Mesenchymal stem cell (in vitro differentiated cells and primary cell): ENCODE results near the gene RPS6KA2.

Experiments used
- DNase-seq: peaks from one replicate; pipeline ENCODE4 v3.0.0-alpha.2; 2013
- H2AFZ ChIP-seq: one replicate; pipeline ENCODE4 v1.6.1; 2013; ENCODE audit warnings: low read depth, mild to moderate bottlenecking, control low read depth, inconsistent platforms, low read length, moderate library complexity
- H2AK5ac ChIP-seq: 2 replicates; pipeline ENCODE4 v1.6.1; 2013; ENCODE audit warnings: low read length, moderate library complexity, mild to moderate bottlenecking, inconsistent platforms; ENCODE audit not compliant: severe bottlenecking
- H2BK120ac ChIP-seq: one replicate; pipeline ENCODE4 v1.6.1; 2013; ENCODE audit warnings: low read depth, mild to moderate bottlenecking, inconsistent platforms, low read length, moderate library complexity
- H2BK12ac ChIP-seq, 2 experiments: one replicate each; pipeline ENCODE4 v1.6.1; 2013; ENCODE audit warnings: inconsistent platforms in 2 of 2, low read length in 2 of 2, mild to moderate bottlenecking in 2 of 2, moderate library complexity in 2 of 2, control low read depth in 1 of 2
- H2BK15ac ChIP-seq: one replicate; pipeline ENCODE4 v1.6.1; 2013; ENCODE audit warnings: mild to moderate bottlenecking, low read depth, inconsistent platforms; ENCODE audit not compliant: poor library complexity, severe bottlenecking
- H2BK5ac ChIP-seq: 2 replicates; pipeline ENCODE4 v1.6.1; 2013; ENCODE audit warnings: low read depth, mild to moderate bottlenecking, low read length, control low read depth, inconsistent platforms; ENCODE audit not compliant: poor library complexity, severe bottlenecking
- H3K14ac ChIP-seq, 2 experiments: one replicate each; pipeline ENCODE4 v1.6.1; 2013; ENCODE audit warnings: inconsistent platforms in 2 of 2, low read length in 2 of 2, control low read depth in 1 of 2, mild to moderate bottlenecking in 1 of 2, moderate library complexity in 1 of 2
- H3K18ac ChIP-seq, 2 experiments: one replicate each; pipeline ENCODE4 v1.6.1; 2013; ENCODE audit warnings: inconsistent platforms in 2 of 2, low read length in 2 of 2, control low read depth in 1 of 2, low read depth in 1 of 2, mild to moderate bottlenecking in 1 of 2
- H3K23ac ChIP-seq, 2 experiments: one replicate each; pipeline ENCODE4 v1.6.1; 2013; ENCODE audit warnings: inconsistent platforms in 2 of 2, low read length in 2 of 2, mild to moderate bottlenecking in 2 of 2, moderate library complexity in 2 of 2, control low read depth in 1 of 2
- H3K27ac ChIP-seq: 2 replicates; pipeline ENCODE4 v1.5.1; 2013; ENCODE audit warnings: mild to moderate bottlenecking, moderate library complexity, low read length, control low read depth, inconsistent platforms; ENCODE audit not compliant: poor library complexity, severe bottlenecking
- H3K27me3 ChIP-seq, 2 experiments: 2 replicates each; pipeline versions ENCODE4 v1.6.1 to v1.7.0; 2013; ENCODE audit warnings: low read length in 2 of 2, mild to moderate bottlenecking in 2 of 2, moderate library complexity in 2 of 2, control low read depth in 1 of 2, inconsistent platforms in 1 of 2; ENCODE audit not compliant: control insufficient read depth in 1 of 2, insufficient read depth in 1 of 2
- H3K36me3 ChIP-seq, 2 experiments: 2 replicates each; pipeline versions ENCODE4 v1.6.1 to v1.7.0; 2013; ENCODE audit warnings: low read length in 2 of 2, control low read depth in 1 of 2, inconsistent platforms in 1 of 2, low read depth in 1 of 2, mild to moderate bottlenecking in 1 of 2; ENCODE audit not compliant: insufficient read depth in 2 of 2, control insufficient read depth in 1 of 2
- H3K4ac ChIP-seq, 2 experiments: one replicate each; pipeline ENCODE4 v1.6.1; 2013; ENCODE audit warnings: inconsistent platforms in 2 of 2, low read length in 2 of 2, mild to moderate bottlenecking in 2 of 2, moderate library complexity in 2 of 2, control low read depth in 1 of 2, low read depth in 1 of 2
- H3K4me1 ChIP-seq: 2 replicates; pipeline ENCODE4 v1.6.1; 2013; ENCODE audit warnings: low read depth, low read length, control low read depth; ENCODE audit not compliant: control insufficient read depth, insufficient read depth
- H3K4me2 ChIP-seq: 2 replicates; pipeline ENCODE4 v1.6.1; 2013; ENCODE audit warnings: low read length, mild to moderate bottlenecking, inconsistent platforms; ENCODE audit not compliant: poor library complexity, severe bottlenecking
- H3K4me3 ChIP-seq, 2 experiments: 2 replicates each; pipeline versions ENCODE4 v1.5.1 to v1.7.0; 2013; ENCODE audit warnings: low read length in 2 of 2, mild to moderate bottlenecking in 2 of 2, control low read depth in 1 of 2, low read depth in 1 of 2; ENCODE audit not compliant: insufficient read depth in 1 of 2
- H3K79me1 ChIP-seq: replicated peaks from 2 replicates; pipeline ENCODE4 v1.6.1; 2013; ENCODE audit warnings: mild to moderate bottlenecking, control low read depth, low read length, inconsistent platforms; ENCODE audit not compliant: poor library complexity, severe bottlenecking
- H3K9ac ChIP-seq: 2 replicates; pipeline ENCODE4 v1.7.0; 2013; ENCODE audit warnings: mild to moderate bottlenecking, low read length, moderate library complexity
- H3K9me3 ChIP-seq: 2 replicates; pipeline ENCODE4 v1.7.0; 2013; ENCODE audit warnings: mild to moderate bottlenecking, low read length; ENCODE audit not compliant: control insufficient read depth
- H4K8ac ChIP-seq: one replicate; pipeline ENCODE4 v1.6.1; 2013; ENCODE audit warnings: inconsistent platforms, mild to moderate bottlenecking, low read length, moderate library complexity
- H4K91ac ChIP-seq: one replicate; pipeline ENCODE4 v1.6.1; 2013; ENCODE audit warnings: mild to moderate bottlenecking, low read length, inconsistent platforms
- whole genome bisulfite sequencing: methylation state at CpG from one replicate; pipeline ENCODE4 v1.1.7; 2013; ENCODE audit warnings: mixed read lengths; 5-methylcytosine and 5-hydroxymethylcytosine counted together

Gene RPS6KA2

DNA sequence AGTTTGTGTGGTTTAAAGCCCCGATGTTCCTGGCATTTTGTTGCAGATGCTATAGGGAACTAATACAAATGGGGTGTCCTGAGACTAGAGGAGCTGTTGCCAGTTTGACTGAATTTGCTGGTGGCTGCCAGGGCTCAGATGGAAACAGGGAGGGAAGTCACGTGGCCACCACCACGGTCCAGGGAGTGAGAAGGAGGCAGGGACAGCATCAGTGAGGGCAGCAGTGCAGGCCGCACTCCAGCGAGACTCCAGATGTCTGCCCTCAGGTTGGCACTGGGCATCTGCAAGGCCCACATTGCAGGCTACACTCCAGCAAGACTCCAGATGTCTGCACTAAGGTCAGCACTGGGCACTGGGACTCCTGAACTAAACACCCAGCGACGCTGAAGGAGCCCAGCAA lies 126.8 kb downstream of the RPS6KA2 start:
- DNase-seq = no peak
- 90% methylated on average over 7 of the region's 7 CpGs for WGBS
- H2BK12ac ChIP-seq = no peak overlapping the region

DNA sequence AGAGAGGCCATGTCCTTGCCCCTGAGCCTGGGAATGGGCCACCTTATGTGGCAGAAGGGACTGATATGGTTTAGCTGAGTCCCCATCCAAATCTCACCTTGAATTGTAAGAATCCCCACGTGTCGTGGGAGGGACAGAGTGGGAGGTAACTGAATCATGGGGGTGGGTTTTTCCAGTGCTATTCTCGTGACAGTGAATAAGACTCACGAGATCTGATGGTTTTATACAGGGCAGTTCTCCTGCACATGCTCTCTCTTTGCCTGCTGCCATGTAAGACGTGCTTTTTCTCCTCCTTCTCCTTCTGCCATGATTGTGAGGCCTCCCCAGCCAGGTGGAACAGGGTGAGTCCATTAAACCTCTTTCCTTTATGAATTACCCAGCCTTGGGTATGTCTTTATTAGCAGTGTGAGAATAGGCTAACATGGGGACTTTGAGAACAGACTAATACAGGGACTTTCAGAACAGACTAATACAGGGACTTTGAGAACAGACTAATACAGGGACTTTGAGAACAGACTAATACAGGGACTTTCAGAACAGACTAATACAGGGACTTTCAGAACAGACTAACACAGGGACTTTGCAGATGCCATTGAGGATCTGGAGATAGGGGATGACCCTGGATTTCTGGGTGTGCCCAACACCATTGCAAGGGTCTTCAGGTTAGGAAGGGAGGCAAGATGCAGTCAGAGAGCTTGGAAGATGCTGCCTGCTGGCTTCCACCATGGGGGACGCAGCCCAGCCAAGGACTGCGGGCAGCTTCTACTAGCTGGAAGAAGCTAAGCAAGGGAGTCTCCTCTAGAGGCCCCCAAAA lies 127.5 kb downstream of the RPS6KA2 start:
- Histone ChIP-seq H3K9ac (no peak overlapping the region), H4K91ac (no peak overlapping the region), H4K8ac (no peak overlapping the region), H3K4me2 (no peak overlapping the region), H3K79me1 (no peaks in the 10 kb centered on the region), H2BK12ac (no peak overlapping the region), H3K23ac (no peak overlapping the region), H2AK5ac (no peak overlapping the region), H3K4me3 (no peak overlapping the region), H2AFZ (no peak overlapping the region), H3K14ac (no peak overlapping the region), H2BK5ac (no peak overlapping the region), H3K4ac (no peak overlapping the region), H3K9me3 (no peaks in the 10 kb centered on the region), H3K4me1 (no peaks in the 10 kb centered on the region), H3K36me3 (peaks cover 16 to 21% of the 10 kb centered on the region in 2 experiments), H2BK15ac (no peak overlapping the region), H3K18ac (no peak overlapping the region), H2BK120ac (no peak overlapping the region), H3K27me3 (no peaks in the 10 kb centered on the region), H3K27ac (no peak overlapping the region)
- 95% methylated on average over 7 of the region's 7 CpGs for WGBS
- no peak for DNase-seq

More for the DNA sequence above, 126.8 kb downstream of the RPS6KA2 start:
- no peak overlapping the region for H3K27ac ChIP-seq
- H3K9ac ChIP-seq = no peak overlapping the region
- H3K4me3 ChIP-seq = no peak overlapping the region
- H2AFZ ChIP-seq = no peak overlapping the region
- H3K36me3 ChIP-seq = peaks cover 12 to 16% of the 10 kb centered on the region in 2 experiments
- no peak overlapping the region for H3K14ac ChIP-seq
- no peak overlapping the region for H2BK5ac ChIP-seq
- H3K9me3 ChIP-seq = no peaks in the 10 kb centered on the region
- H3K4ac ChIP-seq = no peak overlapping the region
- H3K4me2 ChIP-seq = no peak overlapping the region
- no peak overlapping the region for H2AK5ac ChIP-seq
- H4K91ac ChIP-seq = no peak overlapping the region
- H4K8ac ChIP-seq = no peak overlapping the region
- no peak overlapping the region for H3K23ac ChIP-seq
- no peak overlapping the region for H2BK120ac ChIP-seq
- H3K27me3 ChIP-seq = no peaks in the 10 kb centered on the region
- H3K18ac ChIP-seq = no peak overlapping the region
- H3K79me1 ChIP-seq = no peaks in the 10 kb centered on the region
- no peaks in the 10 kb centered on the region for H3K4me1 ChIP-seq
- H2BK15ac ChIP-seq = no peak overlapping the region

DNA sequence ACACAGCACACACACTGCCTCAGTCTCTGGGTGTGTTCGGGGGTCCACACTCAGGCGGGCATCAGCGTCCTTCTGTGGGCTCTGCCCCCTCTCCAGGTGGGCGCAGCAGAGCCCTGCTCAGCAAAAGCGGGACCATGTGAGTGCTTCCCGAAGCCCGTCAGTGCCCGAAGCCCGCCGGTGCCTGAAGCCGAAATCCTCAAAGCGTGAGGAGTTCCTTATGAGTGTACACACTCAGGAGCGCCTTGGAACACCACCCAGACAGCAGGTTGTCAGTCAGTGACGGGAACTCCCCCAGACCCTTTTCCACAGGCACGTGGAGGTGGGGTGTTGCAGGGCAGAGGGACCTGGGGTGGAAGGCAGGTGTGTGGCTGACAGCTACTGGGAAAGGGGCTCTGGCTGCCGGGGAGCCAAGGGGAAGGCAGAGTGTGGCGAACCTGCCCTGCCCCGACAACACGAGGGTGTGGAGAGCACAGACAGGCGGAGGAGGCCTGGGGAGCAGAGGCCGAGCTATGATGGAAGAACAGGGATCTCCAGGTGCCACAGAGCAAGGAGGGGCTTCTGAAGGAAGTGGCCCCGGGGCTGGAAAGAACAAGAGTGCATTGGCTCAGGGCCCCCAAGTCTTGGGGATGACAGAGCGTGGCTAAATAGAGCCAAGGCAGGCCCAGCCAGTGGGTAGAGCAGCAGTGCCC lies 128.2 kb downstream of the RPS6KA2 start:
- H3K79me1 ChIP-seq = no peaks in the 10 kb centered on the region
- no peak overlapping the region for H2BK120ac ChIP-seq
- no peak for DNase-seq
- no peak overlapping the region for H3K23ac ChIP-seq
- no peak overlapping the region for H2BK5ac ChIP-seq
- H3K9me3 ChIP-seq = no peaks in the 10 kb centered on the region
- no peaks in the 10 kb centered on the region for H3K4me1 ChIP-seq
- no peak overlapping the region for H3K4me2 ChIP-seq
- no peaks in the 10 kb centered on the region for H3K27me3 ChIP-seq
- no peak overlapping the region for H2AFZ ChIP-seq
- H3K27ac ChIP-seq = no peak overlapping the region
- WGBS = 96% methylated on average over 23 of the region's 23 CpGs
- H3K36me3 ChIP-seq = peaks cover 13 to 21% of the 10 kb centered on the region in 2 experiments
- H4K8ac ChIP-seq = no peak overlapping the region
- H2BK15ac ChIP-seq = no peak overlapping the region
- no peak overlapping the region for H3K4ac ChIP-seq
- H3K18ac ChIP-seq = no peak overlapping the region
- H2AK5ac ChIP-seq = no peak overlapping the region
- H4K91ac ChIP-seq = no peak overlapping the region
- no peak overlapping the region for H3K9ac ChIP-seq
- H3K14ac ChIP-seq = no peak overlapping the region
- H3K4me3 ChIP-seq = no peak overlapping the region
- H2BK12ac ChIP-seq = no peak overlapping the region

DNA sequence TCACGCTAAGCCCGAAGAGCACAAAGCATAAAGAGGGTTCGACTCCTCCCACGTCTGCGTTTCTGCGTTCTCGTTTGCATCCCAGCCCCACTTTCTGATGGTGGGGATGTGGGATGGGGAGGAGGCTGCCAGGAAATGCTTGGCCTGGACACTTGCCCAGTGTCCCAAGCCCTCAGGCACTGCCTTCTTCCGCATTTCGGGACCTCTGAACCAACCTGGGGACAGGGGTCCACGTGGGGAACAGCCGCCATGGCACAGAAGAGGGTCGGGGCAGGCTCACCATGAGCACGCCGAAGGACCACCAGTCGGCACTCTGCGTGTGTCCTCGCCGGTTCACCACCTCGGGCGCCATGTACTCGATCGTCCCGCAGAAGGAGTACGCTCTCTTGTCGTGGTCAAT lies 128.8 kb downstream of the RPS6KA2 start:
- Histone ChIP-seq H3K27me3 (no peaks in the 10 kb centered on the region), H3K9me3 (no peaks in the 10 kb centered on the region), H2BK120ac (no peak overlapping the region), H2AK5ac (no peak overlapping the region), H3K9ac (no peak overlapping the region), H2BK15ac (no peak overlapping the region), H2BK5ac (no peak overlapping the region), H3K18ac (no peak overlapping the region), H3K4me1 (no peaks in the 10 kb centered on the region), H3K23ac (no peak overlapping the region), H2BK12ac (no peak overlapping the region), H4K8ac (no peak overlapping the region), H3K4ac (no peak overlapping the region), H4K91ac (no peak overlapping the region), H3K14ac (no peak overlapping the region), H3K36me3 (peaks cover 11 to 20% of the 10 kb centered on the region in 2 experiments), H3K4me3 (no peak overlapping the region), H3K79me1 (no peaks in the 10 kb centered on the region), H3K4me2 (no peak overlapping the region), H2AFZ (no peak overlapping the region), H3K27ac (no peak overlapping the region)
- DNase-seq = no peak
- 94% methylated on average over 25 of the region's 25 CpGs for WGBS
